T-cell (primary cell): ENCODE results near the gene SUPT20HL1. TPM values are rescaled to one million over a fixed set of nuclear protein-coding genes. Genes with fewer than 3 reads are reported as not detected.

Experiments
- ATAC-seq, 4 experiments: fragments of 200-7000 bp in 3 of 4; fragments of 150-1000 bp in 1 of 4; cut with Tn5 transposase; replicated peaks in 1 of 4; 1 replicate in 3 of 4; 2 replicates in 1 of 4; pipeline ENCODE4 v1.10.0; 2021; ENCODE audit warnings: moderate library complexity in 3 of 4, mild to moderate bottlenecking in 2 of 4, moderate number of reproducible peaks in 1 of 4
- CTCF ChIA-PET, 2 donors: fragments of 300-600 bp; sonication (Branson Sonifier 250); formaldehyde crosslinking; loops; one replicate each; lab custom pipeline; 2022; ENCODE audit warnings: antibody characterized with exemption in 2 of 2; lab: Charles Lee
- POLR2A ChIA-PET, 2 donors: fragments of 300-600 bp; sonication (Branson Sonifier 250); formaldehyde crosslinking; loops; one replicate each; lab custom pipeline; 2022; ENCODE audit warnings: antibody characterized with exemption in 2 of 2; lab: Charles Lee
- DNase-seq, 35 experiments: peaks; one replicate each; pipeline versions ENCODE4 v3.0.0 to v3.0.0-alpha.2; 2013 to 2023
- H3K27ac ChIP-seq: one replicate; pipeline ENCODE4 v1.5.1; 2013; ENCODE audit warnings: low read length
- H3K27me3 ChIP-seq, 2 experiments: replicated peaks in 1 of 2; 1 replicate in 1 of 2; 2 replicates in 1 of 2; pipeline versions ENCODE4 v1.6.1 to v1.7.0; 2013; ENCODE audit warnings: low read length in 1 of 2, mixed read lengths in 1 of 2; ENCODE audit not compliant: control insufficient read depth in 2 of 2, insufficient read depth in 2 of 2; ENCODE audit errors: extremely low read depth in 1 of 2
- H3K36me3 ChIP-seq, 2 donors: 1 replicate in 1 of 2; 2 replicates in 1 of 2; pipeline versions ENCODE4 v1.6.1 to v1.7.0; 2013; ENCODE audit warnings: low read length in 1 of 2; ENCODE audit not compliant: control insufficient read depth in 2 of 2, insufficient read depth in 1 of 2; ENCODE audit errors: extremely low read depth in 1 of 2
- H3K4me1 ChIP-seq, 2 experiments: 1 replicate in 1 of 2; 2 replicates in 1 of 2; pipeline versions ENCODE4 v1.6.1 to v1.7.0; 2013; ENCODE audit warnings: low read length in 2 of 2, mixed read lengths in 1 of 2; ENCODE audit not compliant: insufficient read depth in 2 of 2, control insufficient read depth in 1 of 2; ENCODE audit errors: extremely low read depth in 1 of 2
- H3K4me3 ChIP-seq, 2 donors: 1 replicate in 1 of 2; 2 replicates in 1 of 2; pipeline versions ENCODE4 v1.5.1 to v1.7.0; 2013; ENCODE audit warnings: mild to moderate bottlenecking in 2 of 2, low read length in 1 of 2, moderate library complexity in 1 of 2; ENCODE audit not compliant: control insufficient read depth in 1 of 2; ENCODE audit errors: extremely low read depth in 1 of 2
- H3K9me3 ChIP-seq: 2 replicates; pipeline ENCODE4 v1.7.0; 2013
- H3K27ac Mint-ChIP-seq, 2 donors: one replicate each; pipeline ENCODE4 v1.8.0; 2020 to 2021; ENCODE audit warnings: mild to moderate bottlenecking in 2 of 2, mixed read lengths in 2 of 2
- H3K27me3 Mint-ChIP-seq, 2 donors: one replicate each; pipeline ENCODE4 v1.8.0; 2021 to 2022; ENCODE audit warnings: mixed read lengths in 2 of 2
- H3K36me3 Mint-ChIP-seq: one replicate; pipeline ENCODE4 v1.8.0; 2021; ENCODE audit warnings: mixed read lengths
- H3K4me1 Mint-ChIP-seq, 3 donors: one replicate each; pipeline ENCODE4 v1.8.0; 2020 to 2022; ENCODE audit warnings: mixed read lengths in 3 of 3, mild to moderate bottlenecking in 1 of 3
- H3K4me3 Mint-ChIP-seq, 3 donors: one replicate each; pipeline ENCODE4 v1.8.0; 2020 to 2022; ENCODE audit warnings: mild to moderate bottlenecking in 3 of 3, mixed read lengths in 3 of 3, moderate library complexity in 3 of 3
- H3K9me3 Mint-ChIP-seq, 3 donors: one replicate each; pipeline ENCODE4 v1.8.0; 2020 to 2022; ENCODE audit warnings: mixed read lengths in 3 of 3
- WGBS: methylation state at CpG from one replicate; pipeline ENCODE4 v1.1.5; 2013; ENCODE audit warnings: missing lambda C conversion rate; ENCODE audit not compliant: insufficient coverage; 5-methylcytosine and 5-hydroxymethylcytosine counted together
- total RNA-seq, 35 experiments: library from RNA in 6 of 35; stranded (reverse) in 6 of 35; fragments of 120-200 nt in 1 of 35; gene quantifications; one replicate each; pipeline versions ENCODE4 v1.2.1 to v1.2.4 and lab custom pipeline; 2013 to 2026

SUPT20HL1 gene
- total RNA-seq, 5 donors from 2014 or later (not counting 1 experiment from before 2014, with no cell fraction given), result not detected

DNA sequence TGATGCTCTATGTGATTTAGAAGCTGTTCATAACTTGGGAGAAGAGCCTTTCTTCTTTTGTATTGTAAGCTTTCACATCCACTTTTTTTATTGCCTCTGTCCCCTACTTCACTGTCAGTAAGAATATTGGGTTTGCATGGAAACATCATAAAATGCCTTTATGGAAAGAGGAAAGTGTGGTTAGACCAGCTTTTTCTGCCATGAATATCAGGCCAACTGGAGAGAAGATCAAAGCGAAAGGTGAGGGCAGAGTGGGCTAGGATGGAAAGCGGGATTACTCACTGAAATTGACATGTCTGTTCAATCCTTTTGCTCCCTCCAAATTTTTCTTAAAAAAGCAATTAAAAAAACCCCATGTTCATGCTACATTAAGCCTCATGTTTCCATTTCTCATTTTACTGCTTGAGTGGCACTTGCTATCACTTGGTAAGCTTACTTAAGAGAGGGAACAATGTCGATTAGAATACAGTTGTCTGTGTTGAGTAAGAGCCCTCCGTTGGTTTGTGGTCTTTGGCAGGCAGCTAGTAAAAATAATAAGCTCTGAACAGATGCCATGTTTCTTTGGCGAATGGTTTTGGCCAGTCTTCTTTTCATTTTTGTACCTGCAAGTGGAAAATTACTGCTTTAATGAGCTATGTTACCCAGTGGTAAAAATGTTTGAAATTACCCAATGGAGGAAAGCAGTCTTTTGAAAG, 35.9 kb downstream of the SUPT20HL1 start:
- H3K4me1 Mint-ChIP-seq, result peaks cover 0 to 5% (median 4%) of the 10 kb centered on the region in 3 donors
- no peaks in the 10 kb centered on the region for H3K4me1 ChIP-seq
- no CpG with 5 or more reads among the region's 5 CpGs for WGBS
- no peak for DNase-seq
- H3K9me3 ChIP-seq, result no peaks in the 10 kb centered on the region
- no peaks in the 10 kb centered on the region for H3K36me3 Mint-ChIP-seq
- no peak overlapping the region for H3K4me3 ChIP-seq
- no peaks in the 10 kb centered on the region for H3K9me3 Mint-ChIP-seq
- peaks cover 0 to 2% of the 10 kb centered on the region in 2 experiments for H3K27me3 ChIP-seq
- ChIA-PET POLR2A (interaction anchor here in 1 of 2 donors (0.6 kb wide), 1 partner anchor 84 kb away, joined by 5 read pairs; no protein-coding TSS in a partner anchor), CTCF (interaction anchor here (0.6 to 9.2 kb wide), 22 partner anchors 24 to 748 kb away, joined by 3 to 200 read pairs (median 4); partner anchors contain the start of gene PDK3 (in 1 of the 2))
- H3K36me3 ChIP-seq, result no peaks in the 10 kb centered on the region
- no peak overlapping the region for H3K27ac Mint-ChIP-seq
- H3K27ac ChIP-seq, result no peak overlapping the region
- H3K4me3 Mint-ChIP-seq, result no peak overlapping the region
- no peak for ATAC-seq
- H3K27me3 Mint-ChIP-seq, result peaks cover 6 to 35% of the 10 kb centered on the region in 2 donors

- ATAC-seq, result no peak
- no CpG with 5 or more reads among the region's 1 CpG for WGBS
- H3K9me3 ChIP-seq, result no peaks in the 10 kb centered on the region
These were observed 36.5 kb downstream of the SUPT20HL1 start for GRCh38 chrX:24396931-24397279.

DNA sequence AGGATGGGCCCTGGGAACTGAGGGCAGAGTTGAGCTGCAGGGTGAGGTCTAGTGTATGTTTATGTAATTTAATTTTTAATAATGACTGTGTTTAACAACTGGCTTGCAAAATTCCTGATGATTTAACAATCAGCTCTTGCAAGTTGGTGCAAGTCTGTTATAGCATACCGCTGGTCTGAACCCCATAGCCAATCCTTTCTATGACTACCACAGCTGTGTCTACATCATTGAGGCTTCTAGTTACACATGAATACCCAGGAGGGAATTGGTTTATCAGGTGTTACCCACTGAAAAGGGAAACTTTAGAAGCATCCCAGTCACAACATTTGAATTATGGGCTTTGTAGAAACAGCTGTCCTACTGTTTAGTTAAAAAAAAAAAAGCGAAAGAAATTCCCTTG, 38.3 kb downstream of the SUPT20HL1 start:
- Histone ChIP-seq H3K4me1 (no peaks in the 10 kb centered on the region), H3K9me3 (no peaks in the 10 kb centered on the region), H3K27me3 (no peaks in the 10 kb centered on the region), H3K36me3 (no peaks in the 10 kb centered on the region), H3K4me3 (no peak overlapping the region), H3K27ac (no peak overlapping the region)
- H3K4me1 Mint-ChIP-seq, result peaks cover 0 to 5% (median 4%) of the 10 kb centered on the region in 3 donors
- CTCF ChIA-PET, result interaction anchor here (0.7 to 9.2 kb wide), 5 partner anchors 28 to 245 kb away, joined by 3 to 200 read pairs (median 3); no protein-coding TSS in a partner anchor
- ATAC-seq, result no peak
- no peak overlapping the region for H3K4me3 Mint-ChIP-seq
- H3K27ac Mint-ChIP-seq, result no peak overlapping the region
- WGBS, result no CpG with 5 or more reads among the region's 2 CpGs
- no peaks in the 10 kb centered on the region for H3K9me3 Mint-ChIP-seq
- DNase-seq, result no peak
- no peaks in the 10 kb centered on the region for H3K36me3 Mint-ChIP-seq
- POLR2A ChIA-PET, result interaction anchor here in 1 of 2 donors (0.5 kb wide), 1 partner anchor 87 kb away, joined by 3 read pairs; no protein-coding TSS in a partner anchor
- H3K27me3 Mint-ChIP-seq, result peaks cover 1 to 18% of the 10 kb centered on the region in 2 donors

More at GRCh38 chrX:24396931-24397279, 36.5 kb downstream of the SUPT20HL1 start:
- Histone ChIP-seq H3K27ac (no peak overlapping the region), H3K27me3 (peaks cover 0 to 2% of the 10 kb centered on the region in 2 experiments), H3K4me1 (no peaks in the 10 kb centered on the region), H3K36me3 (no peaks in the 10 kb centered on the region), H3K4me3 (no peak overlapping the region)
- CTCF ChIA-PET, result interaction anchor here (0.6 to 9.2 kb wide), 14 partner anchors 26 to 747 kb away, joined by 3 to 200 read pairs (median 3); no protein-coding TSS in a partner anchor
- H3K27ac Mint-ChIP-seq, result no peak overlapping the region
- POLR2A ChIA-PET, result no interaction called here
- DNase-seq, result no peak
- peaks cover 4 to 31% of the 10 kb centered on the region in 2 donors for H3K27me3 Mint-ChIP-seq
- peaks cover 0 to 5% (median 4%) of the 10 kb centered on the region in 3 donors for H3K4me1 Mint-ChIP-seq
- no peak overlapping the region for H3K4me3 Mint-ChIP-seq
- H3K9me3 Mint-ChIP-seq, result no peaks in the 10 kb centered on the region
- no peaks in the 10 kb centered on the region for H3K36me3 Mint-ChIP-seq

DNA sequence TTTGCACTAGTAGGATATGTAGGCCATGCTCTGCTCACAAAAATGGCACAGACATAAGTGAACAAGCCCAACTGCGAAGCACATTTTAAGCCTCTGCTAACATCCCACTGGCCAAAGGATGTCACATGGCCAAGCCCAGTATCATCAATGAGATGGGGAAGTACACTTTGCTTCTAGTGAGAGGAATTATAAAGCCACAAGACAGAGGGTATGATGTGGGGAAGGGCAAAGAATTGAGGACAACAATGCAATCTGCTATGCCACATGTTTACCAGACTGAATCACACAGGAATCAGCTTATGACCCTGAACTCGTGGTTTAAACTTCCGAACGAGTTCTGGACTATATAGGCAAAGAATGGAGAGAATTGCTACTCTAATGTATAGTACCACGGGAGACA, 39.1 kb downstream of the SUPT20HL1 start:
- no peak overlapping the region for H3K27ac Mint-ChIP-seq
- Histone ChIP-seq H3K9me3 (no peaks in the 10 kb centered on the region), H3K36me3 (no peaks in the 10 kb centered on the region), H3K4me1 (no peaks in the 10 kb centered on the region), H3K4me3 (no peak overlapping the region), H3K27me3 (no peaks in the 10 kb centered on the region), H3K27ac (no peak overlapping the region)
- DNase-seq (no peak), ATAC-seq (no peak)
- H3K27me3 Mint-ChIP-seq, result peaks cover 1 to 13% of the 10 kb centered on the region in 2 donors
- ChIA-PET POLR2A (interaction anchor here in 1 of 2 donors (0.5 kb wide), 1 partner anchor 42 kb away, joined by 3 read pairs; no protein-coding TSS in a partner anchor), CTCF (interaction anchor here in 1 of 2 donors (0.6 to 9.2 kb wide), 2 partner anchors 100 to 140 kb away, joined by 3 to 133 read pairs; no protein-coding TSS in a partner anchor)
- 100% methylated on average over 1 of the region's 5 CpGs for WGBS
- peaks cover 0 to 7% (median 4%) of the 10 kb centered on the region in 3 donors for H3K4me1 Mint-ChIP-seq
- no peaks in the 10 kb centered on the region for H3K9me3 Mint-ChIP-seq
- no peak overlapping the region for H3K4me3 Mint-ChIP-seq
- no peaks in the 10 kb centered on the region for H3K36me3 Mint-ChIP-seq

DNA sequence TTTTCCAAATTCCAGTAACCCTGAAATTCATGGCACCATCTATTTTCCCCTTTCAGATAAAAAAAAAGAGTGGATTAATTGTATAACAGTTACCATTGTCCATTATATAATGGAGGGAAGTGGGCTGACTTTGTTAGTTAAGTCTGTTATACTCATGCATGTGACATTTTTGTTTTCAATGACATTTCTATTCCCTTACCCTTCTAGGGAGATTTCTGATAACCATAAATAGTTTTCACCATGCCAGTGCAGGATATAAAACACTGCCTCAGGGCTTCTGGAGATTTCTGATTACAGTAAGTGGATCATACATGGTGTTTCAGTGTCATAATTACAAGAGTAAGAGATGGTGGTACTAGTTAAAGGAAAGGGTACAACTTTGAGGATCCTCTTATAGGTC, 45.5 kb downstream of the SUPT20HL1 start:
- Mint-ChIP-seq H3K4me1 (peaks cover 0 to 2% (median 0%) of the 10 kb centered on the region in 3 donors), H3K9me3 (no peaks in the 10 kb centered on the region), H3K27ac (no peak overlapping the region), H3K4me3 (no peak overlapping the region), H3K27me3 (peaks cover 0 to 1% of the 10 kb centered on the region in 2 donors), H3K36me3 (no peaks in the 10 kb centered on the region)
- H3K4me3 ChIP-seq, result no peak overlapping the region
- no peak for DNase-seq
- no peaks in the 10 kb centered on the region for H3K27me3 ChIP-seq
- ATAC-seq, result no peak
- H3K27ac ChIP-seq, result no peak overlapping the region
- H3K9me3 ChIP-seq, result no peaks in the 10 kb centered on the region
- POLR2A ChIA-PET, result no interaction called here
- no peaks in the 10 kb centered on the region for H3K4me1 ChIP-seq
- no peaks in the 10 kb centered on the region for H3K36me3 ChIP-seq
- CTCF ChIA-PET, result interaction anchor here in 1 of 2 donors (0.7 kb wide), 1 partner anchor 64 kb away, joined by 3 read pairs; no protein-coding TSS in a partner anchor
